Measurements from ENCODE around the gene ATM.
A peak's percentile ranks its signal among the peaks of the same experiment; 100 is the strongest.

ATM gene

GRCh38 chr11:108223348-108224149 is 682 bp downstream of the ATM start:
- Histone ChIP-seq H3K36me3 (ENCODE audit: control insufficient read depth in 1 of 2, insufficient read depth in 2 of 2, low read length in 2 of 2) (peaks cover 3 to 8% of the 10 kb centered on the region in 2 donors), H3K27me3 (ENCODE audit: low read depth, low read length) (no peaks in the 10 kb centered on the region), H3K4me3 (ENCODE audit: low read depth in 1 of 2, low read length in 2 of 2) (peak overlapping the region; percentile 77 to 95), H3K9me3 (ENCODE audit: control insufficient read depth in 1 of 2, low read length in 2 of 2) (no peaks in the 10 kb centered on the region), H3K27ac (ENCODE audit: low read length) (peak overlapping the region; percentile 95), H3K4me1 (ENCODE audit: control insufficient read depth in 1 of 2, insufficient read depth in 2 of 2, low read length in 2 of 2) (peaks cover 9 to 24% of the 10 kb centered on the region in 2 donors)

DNA sequence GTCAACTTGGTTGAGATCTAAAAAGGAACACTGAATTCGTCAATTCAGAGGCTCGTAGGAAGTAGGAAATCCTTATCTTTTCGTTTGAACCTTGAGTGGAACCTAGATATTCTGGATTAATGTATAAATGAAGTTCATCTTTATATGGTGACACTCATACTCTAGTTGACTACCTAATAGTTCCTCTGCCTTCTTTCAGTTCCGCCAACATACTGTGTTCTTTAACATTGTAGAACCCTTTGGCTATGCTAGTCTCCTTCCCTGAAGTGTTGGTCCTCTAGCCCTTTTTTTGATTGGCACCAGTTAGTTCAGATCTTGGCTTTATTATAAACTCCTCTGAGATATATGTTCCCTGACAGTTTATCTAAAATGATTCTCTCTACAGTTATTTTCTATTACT is 1.5 kb downstream of the ATM start:
- H3K27me3 ChIP-seq (ENCODE audit: low read depth, low read length), result no peaks in the 10 kb centered on the region
- H3K27ac ChIP-seq (ENCODE audit: low read length), result peak overlapping the region; percentile 95
- H3K4me3 ChIP-seq (ENCODE audit: low read depth in 1 of 2, low read length in 2 of 2), result peak overlapping the region; percentile 77 to 95
- H3K36me3 ChIP-seq (ENCODE audit: control insufficient read depth in 1 of 2, insufficient read depth in 2 of 2, low read length in 2 of 2), result peaks cover 7 to 9% of the 10 kb centered on the region in 2 donors
- H3K4me1 ChIP-seq (ENCODE audit: control insufficient read depth in 1 of 2, insufficient read depth in 2 of 2, low read length in 2 of 2), result peaks cover 9 to 24% of the 10 kb centered on the region in 2 donors
- no peaks in the 10 kb centered on the region for H3K9me3 ChIP-seq (ENCODE audit: control insufficient read depth in 1 of 2, low read length in 2 of 2)

DNA sequence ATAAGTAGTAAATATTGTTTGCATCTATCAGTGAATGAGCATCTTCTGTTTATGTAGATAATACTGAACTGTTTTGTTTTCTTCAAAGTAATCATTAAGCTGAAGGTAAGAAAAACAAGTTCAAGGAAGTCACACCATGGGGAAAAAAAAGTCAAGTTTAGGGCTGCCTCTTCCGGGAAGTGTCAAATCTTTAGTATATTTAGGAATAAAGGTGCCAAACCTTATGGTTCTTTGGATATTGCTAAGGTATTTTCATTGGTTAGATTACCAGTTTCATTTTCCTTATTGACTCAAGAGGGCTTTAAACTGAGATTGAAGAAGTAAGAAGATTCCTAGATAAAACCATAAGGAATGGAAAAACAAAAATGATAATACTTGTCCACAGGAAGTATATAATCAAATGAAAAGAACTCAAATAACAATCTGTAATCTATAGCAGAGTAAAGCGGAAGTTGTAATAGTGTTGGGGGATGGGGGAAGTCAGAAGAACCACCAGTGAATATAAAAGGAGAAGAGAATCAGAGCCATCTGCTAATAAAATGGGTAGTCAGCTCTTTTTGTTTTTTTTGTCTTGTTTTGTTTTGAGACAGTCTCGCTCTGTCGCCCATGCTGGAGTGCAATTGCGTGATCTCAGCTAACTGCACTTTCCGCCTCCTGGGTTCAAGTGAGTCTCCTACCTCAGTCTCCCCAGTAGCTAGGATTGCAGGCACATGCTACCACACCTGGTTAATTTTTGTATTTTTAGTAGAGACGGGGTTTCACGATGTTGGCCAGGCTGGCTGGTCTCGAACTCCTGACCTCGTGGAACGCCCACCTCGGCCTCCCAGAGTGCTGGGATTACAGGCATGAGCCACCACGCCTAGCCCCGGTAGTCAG is 2.3 kb downstream of the ATM start:
- H3K4me3 ChIP-seq (ENCODE audit: low read depth in 1 of 2, low read length in 2 of 2), result peak overlapping the region in 1 of 2 donors; percentile 95
- H3K27me3 ChIP-seq (ENCODE audit: low read depth, low read length), result no peaks in the 10 kb centered on the region

GRCh38 chr11:108226036-108226435 is 3.2 kb downstream of the ATM start:
- peaks cover 12 to 14% of the 10 kb centered on the region in 2 donors for H3K36me3 ChIP-seq (ENCODE audit: control insufficient read depth in 1 of 2, insufficient read depth in 2 of 2, low read length in 2 of 2)
- H3K4me1 ChIP-seq (ENCODE audit: control insufficient read depth in 1 of 2, insufficient read depth in 2 of 2, low read length in 2 of 2), result peaks cover 8 to 19% of the 10 kb centered on the region in 2 donors
- H3K27me3 ChIP-seq (ENCODE audit: low read depth, low read length), result no peaks in the 10 kb centered on the region
- no peaks in the 10 kb centered on the region for H3K9me3 ChIP-seq (ENCODE audit: control insufficient read depth in 1 of 2, low read length in 2 of 2)
- no peak overlapping the region for H3K27ac ChIP-seq (ENCODE audit: low read length)
- no peak overlapping the region for H3K4me3 ChIP-seq (ENCODE audit: low read depth in 1 of 2, low read length in 2 of 2)

More for the DNA sequence above, 2.3 kb downstream of the ATM start:
- H3K36me3 ChIP-seq (ENCODE audit: control insufficient read depth in 1 of 2, insufficient read depth in 2 of 2, low read length in 2 of 2), result peaks cover 9 to 13% of the 10 kb centered on the region in 2 donors
- peak overlapping the region; percentile 95 for H3K27ac ChIP-seq (ENCODE audit: low read length)
- H3K9me3 ChIP-seq (ENCODE audit: control insufficient read depth in 1 of 2, low read length in 2 of 2), result no peaks in the 10 kb centered on the region
- H3K4me1 ChIP-seq (ENCODE audit: control insufficient read depth in 1 of 2, insufficient read depth in 2 of 2, low read length in 2 of 2), result peaks cover 9 to 24% of the 10 kb centered on the region in 2 donors

- Histone ChIP-seq H3K4me3 (ENCODE audit: low read depth in 1 of 2, low read length in 2 of 2) (no peak overlapping the region), H3K27ac (ENCODE audit: low read length) (no peak overlapping the region)
These were observed 5.4 kb downstream of the ATM start for GRCh38 chr11:108228251-108228650.

DNA sequence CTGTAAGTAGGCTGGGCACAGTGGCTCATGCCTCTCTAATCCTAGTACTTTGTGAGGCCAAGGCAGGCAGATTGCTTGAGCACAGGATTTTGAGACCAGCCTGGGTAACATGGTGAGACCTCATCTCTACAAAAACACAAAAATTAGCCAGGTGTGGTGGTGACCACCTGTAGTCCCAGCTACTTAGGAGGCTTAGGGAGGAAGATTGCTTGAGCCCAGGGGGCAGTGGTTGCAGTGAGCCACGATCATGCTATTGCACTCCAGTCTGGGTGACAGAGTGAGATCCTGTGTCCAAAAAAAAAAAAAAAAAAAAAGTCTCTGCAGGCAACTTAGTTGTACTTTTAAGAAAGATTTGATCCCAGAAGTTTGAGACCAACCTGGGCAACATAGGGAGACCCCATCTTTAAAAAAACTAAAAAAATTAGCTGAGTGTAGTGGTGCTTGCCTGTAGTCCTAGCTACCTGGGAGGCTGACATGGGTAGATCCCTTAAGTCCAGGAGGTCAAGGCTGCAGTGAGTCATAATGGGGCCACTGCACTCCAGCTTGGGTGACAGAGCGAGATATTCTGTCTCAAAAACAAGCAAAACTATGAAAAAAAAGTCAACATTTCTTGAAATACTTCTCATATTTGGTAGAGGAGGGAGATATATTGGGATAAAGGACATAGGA is 10.5 kb downstream of the ATM start:
- Histone ChIP-seq H3K27me3 (ENCODE audit: low read depth, low read length) (no peaks in the 10 kb centered on the region), H3K4me1 (ENCODE audit: control insufficient read depth in 1 of 2, insufficient read depth in 2 of 2, low read length in 2 of 2) (no peaks in the 10 kb centered on the region), H3K36me3 (ENCODE audit: control insufficient read depth in 1 of 2, insufficient read depth in 2 of 2, low read length in 2 of 2) (peaks cover 21 to 39% of the 10 kb centered on the region in 2 donors), H3K9me3 (ENCODE audit: control insufficient read depth in 1 of 2, low read length in 2 of 2) (no peaks in the 10 kb centered on the region), H3K27ac (ENCODE audit: low read length) (no peak overlapping the region), H3K4me3 (ENCODE audit: low read depth in 1 of 2, low read length in 2 of 2) (no peak overlapping the region)

More at GRCh38 chr11:108228251-108228650, 5.4 kb downstream of the ATM start:
- Histone ChIP-seq H3K4me1 (ENCODE audit: control insufficient read depth in 1 of 2, insufficient read depth in 2 of 2, low read length in 2 of 2) (peaks cover 6 to 14% of the 10 kb centered on the region in 2 donors), H3K36me3 (ENCODE audit: control insufficient read depth in 1 of 2, insufficient read depth in 2 of 2, low read length in 2 of 2) (peaks cover 16 to 19% of the 10 kb centered on the region in 2 donors), H3K27me3 (ENCODE audit: low read depth, low read length) (no peaks in the 10 kb centered on the region), H3K9me3 (ENCODE audit: control insufficient read depth in 1 of 2, low read length in 2 of 2) (no peaks in the 10 kb centered on the region)

- Histone ChIP-seq H3K4me3 (ENCODE audit: low read depth in 1 of 2, low read length in 2 of 2) (no peak overlapping the region), H3K9me3 (ENCODE audit: control insufficient read depth in 1 of 2, low read length in 2 of 2) (no peaks in the 10 kb centered on the region), H3K4me1 (ENCODE audit: control insufficient read depth in 1 of 2, insufficient read depth in 2 of 2, low read length in 2 of 2) (no peaks in the 10 kb centered on the region), H3K36me3 (ENCODE audit: control insufficient read depth in 1 of 2, insufficient read depth in 2 of 2, low read length in 2 of 2) (peaks cover 14 to 32% of the 10 kb centered on the region in 2 donors), H3K27ac (ENCODE audit: low read length) (no peak overlapping the region), H3K27me3 (ENCODE audit: low read depth, low read length) (no peaks in the 10 kb centered on the region)
These were observed 12.3 kb downstream of the ATM start for GRCh38 chr11:108235192-108235591.

GRCh38 chr11:108235633-108236032 is 12.8 kb downstream of the ATM start:
- Histone ChIP-seq H3K9me3 (ENCODE audit: control insufficient read depth in 1 of 2, low read length in 2 of 2) (no peaks in the 10 kb centered on the region), H3K27me3 (ENCODE audit: low read depth, low read length) (no peaks in the 10 kb centered on the region), H3K4me1 (ENCODE audit: control insufficient read depth in 1 of 2, insufficient read depth in 2 of 2, low read length in 2 of 2) (no peaks in the 10 kb centered on the region), H3K4me3 (ENCODE audit: low read depth in 1 of 2, low read length in 2 of 2) (no peak overlapping the region), H3K36me3 (ENCODE audit: control insufficient read depth in 1 of 2, insufficient read depth in 2 of 2, low read length in 2 of 2) (peaks cover 17 to 32% of the 10 kb centered on the region in 2 donors), H3K27ac (ENCODE audit: low read length) (no peak overlapping the region)

- no peaks in the 10 kb centered on the region for H3K27me3 ChIP-seq (ENCODE audit: low read depth, low read length)
- H3K4me1 ChIP-seq (ENCODE audit: control insufficient read depth in 1 of 2, insufficient read depth in 2 of 2, low read length in 2 of 2), result no peaks in the 10 kb centered on the region
- H3K9me3 ChIP-seq (ENCODE audit: control insufficient read depth in 1 of 2, low read length in 2 of 2), result no peaks in the 10 kb centered on the region
- H3K27ac ChIP-seq (ENCODE audit: low read length), result no peak overlapping the region
- peaks cover 14 to 28% of the 10 kb centered on the region in 2 donors for H3K36me3 ChIP-seq (ENCODE audit: control insufficient read depth in 1 of 2, insufficient read depth in 2 of 2, low read length in 2 of 2)
- no peak overlapping the region for H3K4me3 ChIP-seq (ENCODE audit: low read depth in 1 of 2, low read length in 2 of 2)
These were observed 14.2 kb downstream of the ATM start for GRCh38 chr11:108237058-108237481.

- Histone ChIP-seq H3K36me3 (ENCODE audit: control insufficient read depth in 1 of 2, insufficient read depth in 2 of 2, low read length in 2 of 2) (peaks cover 14 to 27% of the 10 kb centered on the region in 2 donors), H3K4me3 (ENCODE audit: low read depth in 1 of 2, low read length in 2 of 2) (no peak overlapping the region)
These were observed 16.2 kb downstream of the ATM start for GRCh38 chr11:108239076-108239475.

More at GRCh38 chr11:108239076-108239475, 16.2 kb downstream of the ATM start:
- Histone ChIP-seq H3K27ac (ENCODE audit: low read length) (no peak overlapping the region), H3K4me1 (ENCODE audit: control insufficient read depth in 1 of 2, insufficient read depth in 2 of 2, low read length in 2 of 2) (no peaks in the 10 kb centered on the region), H3K9me3 (ENCODE audit: control insufficient read depth in 1 of 2, low read length in 2 of 2) (no peaks in the 10 kb centered on the region), H3K27me3 (ENCODE audit: low read depth, low read length) (no peaks in the 10 kb centered on the region)

Measured in muscle layer of duodenum (tissue), 2 donors.